Heart right ventricle (tissue), 16 donors: ENCODE results near the gene C2orf76. TPM values are rescaled to one million over a fixed set of nuclear protein-coding genes. Genes with fewer than 3 reads are reported as not detected.
A peak's percentile ranks its signal among the peaks of the same experiment; 100 is the strongest.

Experiments used
- ATAC-seq, 8 donors: fragments of 200-7000 bp; cut with Tn5 transposase; one replicate each; pipeline ENCODE4 v1.9.1; 2020; ENCODE audit warnings: mild to moderate bottlenecking in 8 of 8, moderate library complexity in 8 of 8, moderate number of reproducible peaks in 1 of 8
- DNase-seq, 2 donors: peaks; one replicate each; pipeline ENCODE4 v3.0.0-alpha.2; 2020
- H3K27ac ChIP-seq, 10 donors: fragments of 200-600 bp; sonication (generic) in 2 of 10; one replicate each; pipeline versions ENCODE4 v1.5.0 to v1.8.0; 2020 to 2022; ENCODE audit warnings: mild to moderate bottlenecking in 3 of 10
- H3K27me3 ChIP-seq, 7 donors: fragments of 200-600 bp; one replicate each; pipeline ENCODE4 v1.8.0; 2021 to 2022; ENCODE audit warnings: mild to moderate bottlenecking in 2 of 7
- H3K36me3 ChIP-seq, 9 donors: fragments of 200-600 bp; sonication (generic) in 1 of 9; one replicate each; pipeline versions ENCODE4 v1.5.0 to v1.8.0; 2020 to 2022; ENCODE audit warnings: mild to moderate bottlenecking in 2 of 9
- H3K4me1 ChIP-seq, 9 donors: fragments of 200-600 bp; sonication (generic) in 1 of 9; one replicate each; pipeline versions ENCODE4 v1.5.0 to v1.8.0; 2020 to 2022; ENCODE audit warnings: mild to moderate bottlenecking in 4 of 9
- H3K4me3 ChIP-seq, 10 donors: fragments of 200-600 bp; sonication (generic) in 2 of 10; one replicate each; pipeline versions ENCODE4 v1.5.0 to v1.8.0; 2020 to 2022; ENCODE audit warnings: mild to moderate bottlenecking in 7 of 10, moderate library complexity in 2 of 10
- H3K9me3 ChIP-seq, 11 donors: fragments of 200-600 bp in 10 of 11; sonication (generic) in 2 of 11; one replicate each; pipeline versions ENCODE4 v1.5.0 to v1.8.0; 2013 to 2022; ENCODE audit warnings: mild to moderate bottlenecking in 2 of 11, control low read depth in 1 of 11, moderate library complexity in 1 of 11
- CTCF ChIP-seq, 9 donors: fragments of 200-600 bp; sonication (generic) in 2 of 9; IDR thresholded peaks; one replicate each; pipeline versions ENCODE4 v1.5.0 to v1.8.0; 2021 to 2022; ENCODE audit warnings: antibody characterized with exemption in 9 of 9, mild to moderate bottlenecking in 5 of 9, moderate library complexity in 1 of 9
- WGBS, 2 donors: extraction: QIAGEN DNeasy Blood & Tissue Kit; methylation state at CpG; one replicate each; pipeline ENCODE4 v1.1.7; 2013; ENCODE audit warnings: inconsistent platforms in 1 of 2; 5-methylcytosine and 5-hydroxymethylcytosine counted together
- intact Hi-C, 10 donors: fragments of 100-400 bp; cut with DNase I; formaldehyde crosslinking; loops; one replicate each; pipeline versions ENCODE4 v1.11.1 to v1.14.2; 2022
- polyA plus RNA-seq, 2 donors: library from polyadenylated mRNA; stranded (reverse); fragments of 200-250 nt; gene quantifications; one replicate each; pipeline ENCODE4 v1.2.3, GENCODE V29; 2013
- total RNA-seq, 10 donors: library from RNA; stranded (reverse); fragmentation: NEBNext Ultra II Directional in 3 of 10; extraction: Animal tissue kit (Norgen Biotek cat#: 25700) in 3 of 10; gene quantifications; one replicate each; pipeline versions ENCODE4 v1.2.1 to v1.2.4, GENCODE V29; 2021 to 2023
- donor health status: Arrhythmogenic right ventricular cardiomyopathy.
- donor health status: ischemic (EF 13 %, LVEDD 7.1; RV severe dilation, severe dysfunction).
- donor health status: healthy with polysubstance abuse.
- donor health status: DM: no; HTN: yes; CAD: no.
- donor health status: DM: no; HTN: no; CAD: no.
- donor health status: ischemic (EF 25% LVEDD 6.9; RV normal size, moderate dysfunction).
- donor health status: ischemic (EF 25% LVEDD 5.7; RV mildly dilated, moderate dysfunction).
- donor health status: healthy.
- donor health status: DM: yes; HTN: yes; CAD: no.
- donor health status: Ischemic cardiomyopathy.
- donor health status: ischemic (EF 35%, LVEDD 5.7; RV mildly dilated, moderate dysfunction).
- donor health status: nonischemic (EF 11% LVEDD 7.7; RV severe dilation, severe dysfunction).
- donor health status: DM: yes; HTN: yes; CAD: no.
- donor health status: PGD.
- donor health status: ischemic (EF 29% LVEDD 5.4; RV normal size, mild dysfunction).
- donor health status: nonischemic (EF 23%, LVEDD 6.1; RV moderate dilation, normal function).

Gene C2orf76
- total and polyA plus RNA-seq, 12 donors, result 5.1 to 12.2 (median 8.4) TPM

- no peak for TF ChIP-seq CTCF (IDR thresholded peaks at IDR 0.05)
- Histone ChIP-seq H3K4me1 (peaks cover 0 to 12% (median 6%) of the 10 kb centered on the region in 9 donors), H3K27me3 (no peaks in the 10 kb centered on the region), H3K36me3 (no peaks in the 10 kb centered on the region), H3K9me3 (peaks cover 0 to 5% (median 0%) of the 10 kb centered on the region in 11 donors), H3K4me3 (no peak overlapping the region), H3K27ac (peak overlapping the region in 9 of 10 donors; percentile 3 to 58 (median 40))
- ATAC-seq (peak; percentile 69 to 92 (median 82)), DNase-seq (peak in 1 of 2 donors; percentile 60)
- intact Hi-C loops, result loop anchor here in 3 of 10 donors (10.0 kb wide), 2 partner anchors 242 to 252 kb away; no protein-coding TSS in a partner anchor
- 65 to 76% methylated on average over 10 of the region's 10 CpGs for WGBS, 2 donors
Observed at GRCh38 chr2:119402645-119403560, 36.3 kb upstream of the C2orf76 start.

GRCh38 chr2:119402106-119402505 lies 35.5 kb upstream of the C2orf76 start:
- Histone ChIP-seq H3K27me3 (no peaks in the 10 kb centered on the region), H3K27ac (peak overlapping the region in 5 of 10 donors; percentile 26 to 58 (median 40)), H3K36me3 (no peaks in the 10 kb centered on the region), H3K4me3 (no peak overlapping the region), H3K4me1 (peaks cover 0 to 10% (median 6%) of the 10 kb centered on the region in 9 donors), H3K9me3 (peaks cover 0 to 5% (median 0%) of the 10 kb centered on the region in 11 donors)
- intact Hi-C loops, result loop anchor here in 3 of 10 donors (10.0 kb wide), 2 partner anchors 243 to 253 kb away; no protein-coding TSS in a partner anchor
- 80% methylated on average over 5 of the region's 5 CpGs for WGBS, 2 donors
- TF ChIP-seq CTCF (IDR thresholded peaks at IDR 0.05), result no peak
- ATAC-seq (no peak), DNase-seq (no peak)

- Histone ChIP-seq H3K4me1 (peaks cover 0 to 3% (median 0%) of the 10 kb centered on the region in 9 donors), H3K27me3 (no peaks in the 10 kb centered on the region), H3K36me3 (no peaks in the 10 kb centered on the region), H3K27ac (no peak overlapping the region), H3K4me3 (no peak overlapping the region), H3K9me3 (no peaks in the 10 kb centered on the region)
- DNase-seq, result no peak
- TF ChIP-seq CTCF (IDR thresholded peaks at IDR 0.05), result no peak
- ATAC-seq, result no peak
- 86 to 89% methylated on average over 6 of the region's 6 CpGs for whole genome bisulfite sequencing, 2 donors
- intact Hi-C loops, result no loop called here
Observed at GRCh38 chr2:119397196-119397595, 30.6 kb upstream of the C2orf76 start.

GRCh38 chr2:119393971-119394748 lies 27.5 kb upstream of the C2orf76 start:
- Histone ChIP-seq H3K9me3 (no peaks in the 10 kb centered on the region), H3K4me3 (no peak overlapping the region), H3K27me3 (no peaks in the 10 kb centered on the region), H3K4me1 (peaks cover 0 to 16% (median 12%) of the 10 kb centered on the region in 9 donors), H3K36me3 (no peaks in the 10 kb centered on the region), H3K27ac (no peak overlapping the region)
- ATAC-seq (no peak), DNase-seq (no peak)
- no peak for TF ChIP-seq CTCF (IDR thresholded peaks at IDR 0.05)
- 88 to 89% methylated on average over 3 of the region's 3 CpGs for WGBS, 2 donors
- intact Hi-C loops, result no loop called here
